Measurements from ENCODE around the gene TMEM239. TPM values are rescaled to one million over a fixed set of nuclear protein-coding genes. Genes with fewer than 3 reads are reported as not detected.

Gene TMEM239
- polyA plus RNA-seq, 1 experiment: not detected

DNA sequence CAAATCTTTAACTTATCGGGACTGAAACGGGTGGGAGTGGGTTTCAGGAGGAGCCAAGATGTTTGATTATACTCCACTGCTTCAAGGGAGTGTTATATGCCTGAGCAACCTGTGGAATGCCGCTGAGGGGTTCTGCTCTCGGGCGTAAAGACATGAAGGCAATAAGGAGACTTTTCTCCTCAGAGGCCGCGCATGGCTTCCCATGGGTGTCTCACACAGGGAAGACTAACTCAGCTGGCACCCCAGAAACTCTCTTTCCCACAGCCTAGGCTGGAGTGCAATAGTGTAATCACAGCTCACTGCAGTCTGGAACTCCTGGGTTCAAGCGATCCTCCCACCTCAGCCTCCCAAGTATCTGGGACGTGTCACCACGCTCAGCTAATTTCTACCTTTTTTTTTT lies 6.5 kb upstream of the TMEM239 start:
- TF ChIP-seq, protein P1, sequence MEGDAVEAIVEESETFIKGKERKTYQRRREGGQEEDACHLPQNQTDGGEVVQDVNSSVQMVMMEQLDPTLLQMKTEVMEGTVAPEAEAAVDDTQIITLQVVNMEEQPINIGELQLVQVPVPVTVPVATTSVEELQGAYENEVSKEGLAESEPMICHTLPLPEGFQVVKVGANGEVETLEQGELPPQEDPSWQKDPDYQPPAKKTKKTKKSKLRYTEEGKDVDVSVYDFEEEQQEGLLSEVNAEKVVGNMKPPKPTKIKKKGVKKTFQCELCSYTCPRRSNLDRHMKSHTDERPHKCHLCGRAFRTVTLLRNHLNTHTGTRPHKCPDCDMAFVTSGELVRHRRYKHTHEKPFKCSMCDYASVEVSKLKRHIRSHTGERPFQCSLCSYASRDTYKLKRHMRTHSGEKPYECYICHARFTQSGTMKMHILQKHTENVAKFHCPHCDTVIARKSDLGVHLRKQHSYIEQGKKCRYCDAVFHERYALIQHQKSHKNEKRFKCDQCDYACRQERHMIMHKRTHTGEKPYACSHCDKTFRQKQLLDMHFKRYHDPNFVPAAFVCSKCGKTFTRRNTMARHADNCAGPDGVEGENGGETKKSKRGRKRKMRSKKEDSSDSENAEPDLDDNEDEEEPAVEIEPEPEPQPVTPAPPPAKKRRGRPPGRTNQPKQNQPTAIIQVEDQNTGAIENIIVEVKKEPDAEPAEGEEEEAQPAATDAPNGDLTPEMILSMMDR (IDR thresholded peaks at IDR 0.05; ENCODE audit: low read depth, low read length): no peak
- no peak overlapping the region for H3K27ac ChIP-seq (ENCODE audit: low read depth, low read length)
- CTCF ChIA-PET: no interaction called here
- DNase-seq (ENCODE audit: low read depth, low spot score): no peak
- no peak overlapping the region for H3K4me3 ChIP-seq (ENCODE audit: low read depth, low read length)
- H3K9me3 ChIP-seq (ENCODE audit: control insufficient read depth, insufficient read depth, low read length): peaks cover 4% of the 10 kb centered on the region
- POLR2A ChIA-PET: interaction anchor here (0.7 kb wide), 2 partner anchors 14 to 842 kb away, joined by 5 to 10 read pairs; no protein-coding TSS in a partner anchor
- H3K27me3 ChIP-seq (ENCODE audit: control insufficient read depth, insufficient read depth, low read length): peaks cover 19% of the 10 kb centered on the region

- Histone ChIP-seq H3K4me3 (ENCODE audit: low read depth, low read length) (no peak overlapping the region), H3K9me3 (ENCODE audit: control insufficient read depth, insufficient read depth, low read length) (peaks cover 4% of the 10 kb centered on the region), H3K27me3 (ENCODE audit: control insufficient read depth, insufficient read depth, low read length) (peaks cover 4% of the 10 kb centered on the region), H3K27ac (ENCODE audit: low read depth, low read length) (no peak overlapping the region)
- ChIA-PET CTCF (interaction anchor here (0.9 kb wide), 1 partner anchor 189 kb away, joined by 3 read pairs; no protein-coding TSS in a partner anchor), POLR2A (interaction anchor here (0.7 kb wide), 1 partner anchor 17 kb away, joined by 3 read pairs; no protein-coding TSS in a partner anchor)
- TF ChIP-seq, protein P1 (IDR thresholded peaks at IDR 0.05; ENCODE audit: low read depth, low read length): no peak
- DNase-seq (ENCODE audit: low read depth, low spot score): no peak
These were observed 4.0 kb upstream of the TMEM239 start for GRCh38 chr20:2812189-2812588.

DNA sequence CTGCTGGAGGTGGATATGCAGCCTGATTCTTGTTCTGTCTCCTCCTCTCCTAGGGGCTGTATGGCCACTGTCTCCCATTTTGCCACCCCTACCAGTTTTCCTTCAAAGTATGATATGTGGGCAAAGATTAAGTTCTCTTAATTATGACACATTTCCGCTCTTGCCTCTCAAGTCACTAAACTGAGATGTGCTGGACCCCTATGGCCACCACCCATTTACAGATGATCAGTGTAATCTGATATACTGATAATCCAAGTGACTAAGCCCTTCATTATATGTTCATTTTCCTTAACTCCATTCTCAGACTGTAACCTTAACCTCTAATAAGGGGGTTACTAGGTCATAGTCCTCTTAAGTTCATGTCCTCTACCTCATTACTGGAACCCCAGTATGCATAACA lies 2.1 kb upstream of the TMEM239 start:
- CTCF ChIA-PET: no interaction called here
- POLR2A ChIA-PET: interaction anchor here (0.7 kb wide), 1 partner anchor 13 kb away, joined by 3 read pairs; no protein-coding TSS in a partner anchor
- peak overlapping the region; percentile 33 for H3K27ac ChIP-seq (ENCODE audit: low read depth, low read length)

DNA sequence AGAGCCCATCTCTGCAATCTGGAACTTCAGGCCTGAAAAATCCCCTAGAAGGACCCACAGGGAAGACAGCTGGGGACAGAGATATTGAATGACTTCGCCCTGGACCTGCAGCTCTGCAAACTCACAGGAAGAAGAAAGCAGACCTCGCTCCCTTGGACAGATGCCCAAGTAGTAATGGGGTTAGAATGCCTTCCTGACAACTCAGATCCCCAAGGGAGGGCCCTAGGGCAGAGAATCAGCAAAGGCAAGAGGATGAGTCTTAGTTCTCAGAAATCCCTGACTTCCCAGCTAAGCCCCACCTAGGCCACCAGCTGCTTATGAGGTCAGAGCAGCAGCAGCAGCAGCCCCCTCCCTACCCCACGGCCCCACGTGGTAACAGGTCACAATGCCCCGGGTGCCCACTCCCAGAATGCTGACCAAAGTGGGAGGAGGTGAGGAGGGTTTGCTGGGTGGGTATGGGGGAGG lies 1.5 kb upstream of the TMEM239 start, which contains the start of gene C20orf141:
Gene C20orf141, plus strand, starts transcription at position 401 of the 465 bp plus-strand sequence. CDS start 198 bp downstream, outside the sequence.
- TF ChIP-seq, protein P1 (IDR thresholded peaks at IDR 0.05; ENCODE audit: low read depth, low read length): no peak
- Histone ChIP-seq H3K27me3 (ENCODE audit: control insufficient read depth, insufficient read depth, low read length) (no peaks in the 10 kb centered on the region), H3K9me3 (ENCODE audit: control insufficient read depth, insufficient read depth, low read length) (peaks cover 1% of the 10 kb centered on the region), H3K4me3 (ENCODE audit: low read depth, low read length) (no peak within 1 kb of the TSS), H3K27ac (ENCODE audit: low read depth, low read length) (peak within 1 kb of the TSS; percentile 88)
- peak; percentile 93 for DNase-seq (ENCODE audit: low read depth, low spot score)
- POLR2A ChIA-PET: no interaction called here
- CTCF ChIA-PET: no interaction called here

More for the DNA sequence above, 2.1 kb upstream of the TMEM239 start:
- no peak for DNase-seq (ENCODE audit: low read depth, low spot score)
- H3K9me3 ChIP-seq (ENCODE audit: control insufficient read depth, insufficient read depth, low read length): peaks cover 4% of the 10 kb centered on the region
- H3K27me3 ChIP-seq (ENCODE audit: control insufficient read depth, insufficient read depth, low read length): no peaks in the 10 kb centered on the region
- no peak overlapping the region for H3K4me3 ChIP-seq (ENCODE audit: low read depth, low read length)
- TF ChIP-seq, protein P1 (IDR thresholded peaks at IDR 0.05; ENCODE audit: low read depth, low read length): no peak

- POLR2A ChIA-PET: no interaction called here
- CTCF ChIA-PET: no interaction called here
- TF ChIP-seq, protein P1 (IDR thresholded peaks at IDR 0.05; ENCODE audit: low read depth, low read length): no peak
These were observed 793 bp upstream of the TMEM239 start for GRCh38 chr20:2815242-2815900.

More at GRCh38 chr20:2815242-2815900, 793 bp upstream of the TMEM239 start:
- Histone ChIP-seq H3K27me3 (ENCODE audit: control insufficient read depth, insufficient read depth, low read length) (no peaks in the 10 kb centered on the region), H3K27ac (ENCODE audit: low read depth, low read length) (peak overlapping the region; percentile 88), H3K9me3 (ENCODE audit: control insufficient read depth, insufficient read depth, low read length) (no peaks in the 10 kb centered on the region; the same call in 1 of the 2 replicates), H3K4me3 (ENCODE audit: low read depth, low read length) (no peak overlapping the region)
- DNase-seq (ENCODE audit: low read depth, low spot score): no peak
